Adrenal gland (tissue), 5 donors: Measurements from ENCODE around the gene PIP4K2B.

Experiments used
- POLR2A ChIP-seq, 2 donors: fragments of 450-650 bp; IDR thresholded peaks; one replicate each; pipeline ENCODE4 v1.6.1; 2017; ENCODE audit warnings: antibody characterized with exemption in 2 of 2, mild to moderate bottlenecking in 2 of 2, moderate library complexity in 1 of 2
- TF ChIP-seq, protein P1 (sequence below), 6 experiments: fragments of 450-650 bp in 4 of 6; fragments of 200-600 bp in 2 of 6; sonication (generic) in 1 of 6; IDR thresholded peaks; 1 replicate in 5 of 6; 2 replicates in 1 of 6; pipeline versions ENCODE4 v1.5.1 to v1.8.0; 2016 to 2021; ENCODE audit warnings: antibody characterized with exemption in 6 of 6, mild to moderate bottlenecking in 2 of 6, moderate library complexity in 1 of 6
- donor health status: DM: no; HTN: no; CAD: no.

- TF ChIP-seq, protein P1, sequence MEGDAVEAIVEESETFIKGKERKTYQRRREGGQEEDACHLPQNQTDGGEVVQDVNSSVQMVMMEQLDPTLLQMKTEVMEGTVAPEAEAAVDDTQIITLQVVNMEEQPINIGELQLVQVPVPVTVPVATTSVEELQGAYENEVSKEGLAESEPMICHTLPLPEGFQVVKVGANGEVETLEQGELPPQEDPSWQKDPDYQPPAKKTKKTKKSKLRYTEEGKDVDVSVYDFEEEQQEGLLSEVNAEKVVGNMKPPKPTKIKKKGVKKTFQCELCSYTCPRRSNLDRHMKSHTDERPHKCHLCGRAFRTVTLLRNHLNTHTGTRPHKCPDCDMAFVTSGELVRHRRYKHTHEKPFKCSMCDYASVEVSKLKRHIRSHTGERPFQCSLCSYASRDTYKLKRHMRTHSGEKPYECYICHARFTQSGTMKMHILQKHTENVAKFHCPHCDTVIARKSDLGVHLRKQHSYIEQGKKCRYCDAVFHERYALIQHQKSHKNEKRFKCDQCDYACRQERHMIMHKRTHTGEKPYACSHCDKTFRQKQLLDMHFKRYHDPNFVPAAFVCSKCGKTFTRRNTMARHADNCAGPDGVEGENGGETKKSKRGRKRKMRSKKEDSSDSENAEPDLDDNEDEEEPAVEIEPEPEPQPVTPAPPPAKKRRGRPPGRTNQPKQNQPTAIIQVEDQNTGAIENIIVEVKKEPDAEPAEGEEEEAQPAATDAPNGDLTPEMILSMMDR (IDR thresholded peaks at IDR 0.05): no peak
- peak; percentile 36 to 72 for TF ChIP-seq POLR2A (IDR thresholded peaks at IDR 0.05)
Observed at GRCh38 chr17:38749223-38750043, 49.9 kb downstream of the PIP4K2B start.
